Stimulated activated effector memory CD8-positive, alpha-beta T cell treated with anti-CD3 and anti-CD28 coated beads, Interleukin-12 subunit alpha, Interleukin-12 subunit beta, amount 100 ng/mL, for 72 hours (primary cell): Measurements from ENCODE around the gene PHYHIPL.

Source experiments
- ATAC-seq: fragments of 150-1000 bp; cut with Tn5 transposase; 2 replicates; pipeline ENCODE4 v1.10.0; 2021
- DNase-seq, 2 donors: peaks; one replicate each; pipeline ENCODE4 v3.0.0; 2021 to 2022; ENCODE audit warnings: low spot score in 2 of 2
- H3K27ac Mint-ChIP-seq: one replicate; pipeline ENCODE4 v1.8.0; 2022; ENCODE audit warnings: mild to moderate bottlenecking, mixed read lengths
- H3K36me3 Mint-ChIP-seq: one replicate; pipeline ENCODE4 v1.8.0; 2022; ENCODE audit warnings: mild to moderate bottlenecking, mixed read lengths
- H3K4me1 Mint-ChIP-seq: one replicate; pipeline ENCODE4 v1.8.0; 2022; ENCODE audit warnings: mixed read lengths
- H3K4me3 Mint-ChIP-seq: one replicate; pipeline ENCODE4 v1.8.0; 2022; ENCODE audit warnings: mild to moderate bottlenecking, mixed read lengths
- H3K9me3 Mint-ChIP-seq: one replicate; pipeline ENCODE4 v1.8.0; 2022; ENCODE audit warnings: mixed read lengths

Gene PHYHIPL

DNA sequence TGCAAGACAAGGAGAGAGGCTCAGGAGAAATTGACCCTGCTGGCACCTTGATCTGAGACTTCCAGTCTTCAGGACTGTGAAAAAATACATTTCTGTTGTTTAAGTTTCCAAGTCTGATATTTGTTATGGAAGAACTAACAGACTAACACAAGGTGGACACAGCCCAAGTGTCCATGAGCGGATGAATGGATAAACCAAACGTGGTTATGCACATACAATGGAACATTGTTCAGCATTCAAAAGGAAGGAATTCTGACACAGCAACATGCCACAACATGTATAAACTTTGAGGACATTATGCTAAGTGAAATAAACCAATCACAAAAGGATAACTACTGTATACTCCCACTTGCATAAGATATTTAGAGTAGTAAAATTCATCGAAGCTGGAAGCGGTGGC, 109.4 kb downstream of the PHYHIPL start:
- ATAC-seq (no peak), DNase-seq (no peak)
- Mint-ChIP-seq H3K9me3 (peaks cover 6% of the 10 kb centered on the region), H3K4me1 (no peaks in the 10 kb centered on the region), H3K4me3 (no peak overlapping the region), H3K27ac (no peak overlapping the region), H3K36me3 (no peaks in the 10 kb centered on the region)

DNA sequence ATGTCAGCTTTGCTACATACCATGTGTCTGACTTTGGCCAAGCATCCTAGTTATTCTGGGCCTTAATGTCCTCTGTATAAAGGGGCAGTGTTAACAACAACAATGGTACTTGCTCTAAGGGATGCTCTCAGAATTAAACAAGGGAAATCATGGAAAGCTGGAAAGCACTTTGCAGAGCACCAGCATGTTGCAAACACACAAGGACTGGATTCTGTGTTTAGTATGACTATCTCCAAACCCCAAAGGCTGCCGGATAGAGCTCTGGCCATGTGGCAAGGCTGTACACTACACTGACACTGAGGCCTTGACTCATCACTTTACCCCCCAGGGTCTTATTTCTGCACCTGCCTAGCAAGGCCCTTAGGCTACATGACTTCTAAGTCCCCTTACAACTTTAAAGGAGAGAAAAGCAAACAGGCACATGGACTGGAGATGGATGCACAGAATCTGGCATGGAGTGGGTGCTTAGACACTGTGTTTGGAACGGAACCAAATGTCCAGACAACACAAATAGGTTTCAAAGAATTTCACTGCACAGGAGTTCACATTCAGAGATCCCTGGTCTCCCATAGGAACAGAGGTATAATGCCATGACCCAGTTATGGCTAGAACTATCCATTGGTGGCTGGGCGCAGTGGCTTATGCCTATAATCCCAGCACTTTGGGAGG, 111.3 kb downstream of the PHYHIPL start:
- Mint-ChIP-seq H3K27ac (no peak overlapping the region), H3K4me1 (no peaks in the 10 kb centered on the region), H3K36me3 (no peaks in the 10 kb centered on the region), H3K4me3 (no peak overlapping the region), H3K9me3 (peaks cover 3% of the 10 kb centered on the region)
- ATAC-seq (no peak), DNase-seq (no peak)

DNA sequence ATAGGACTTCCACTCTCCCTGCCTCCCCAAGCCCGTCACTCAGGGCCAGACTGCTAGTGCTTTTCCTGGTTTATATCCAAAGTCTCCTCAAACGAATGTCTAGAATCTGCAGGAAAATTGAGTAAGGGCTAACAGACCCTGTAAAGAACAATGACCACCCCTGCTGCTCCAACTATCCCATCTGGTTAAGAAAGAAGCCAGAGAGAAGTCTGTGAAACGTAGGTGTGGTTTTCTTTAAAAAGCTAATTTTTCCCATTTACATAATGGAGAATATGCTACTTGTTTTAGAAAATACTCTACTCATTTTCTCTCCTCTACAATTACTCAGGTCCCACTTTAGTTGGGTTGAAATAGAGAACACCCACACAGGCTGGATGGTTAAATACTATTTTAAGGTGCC, 113.4 kb downstream of the PHYHIPL start:
- Mint-ChIP-seq H3K4me3 (no peak overlapping the region), H3K4me1 (no peaks in the 10 kb centered on the region), H3K9me3 (peaks cover 3% of the 10 kb centered on the region), H3K36me3 (no peaks in the 10 kb centered on the region), H3K27ac (no peak overlapping the region)
- ATAC-seq: no peak
- no peak for DNase-seq

DNA sequence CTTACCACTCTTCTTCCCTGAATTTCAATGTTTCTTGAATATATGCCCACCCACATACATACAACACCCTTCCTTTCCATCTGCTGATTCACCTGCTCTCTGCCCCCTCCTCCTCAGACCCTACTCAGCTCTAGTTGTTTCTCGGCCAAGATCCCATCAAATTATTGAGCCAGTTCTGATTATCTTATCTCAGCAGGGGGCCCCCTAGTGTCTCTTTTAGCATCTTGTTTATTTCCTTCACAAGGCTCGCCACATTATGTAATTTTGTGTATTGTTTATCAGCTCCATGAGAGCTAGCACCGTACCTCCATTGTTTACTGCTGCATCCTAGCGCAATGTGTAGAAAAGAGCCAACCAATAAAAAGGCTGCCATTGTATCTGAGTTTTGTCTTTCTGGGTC, 114.0 kb downstream of the PHYHIPL start:
- peaks cover 3% of the 10 kb centered on the region for H3K9me3 Mint-ChIP-seq
- no peak overlapping the region for H3K27ac Mint-ChIP-seq
- ATAC-seq: no peak
- no peaks in the 10 kb centered on the region for H3K4me1 Mint-ChIP-seq
- no peak overlapping the region for H3K4me3 Mint-ChIP-seq
- DNase-seq: no peak
- no peaks in the 10 kb centered on the region for H3K36me3 Mint-ChIP-seq
